HepG2 (cell line): ENCODE data around the gene SORD. TPM values are rescaled to one million over a fixed set of nuclear protein-coding genes. Genes with fewer than 3 reads are reported as not detected.

Experiments used
- ATAC-seq: fragments of 200-7000 bp; cut with Tn5 transposase; 3 replicates; pipeline ENCODE4 v1.9.1; 2020; ENCODE audit warnings: mild to moderate bottlenecking, moderate library complexity
- BruUV-seq: library from RNA; stranded (reverse); fragments of 400-500 nt; replicated peaks from 2 replicates; lab custom pipeline; 2021; lab: Mats Ljungman, UMichigan
- CTCF ChIA-PET: fragments of 300-600 bp; formaldehyde crosslinking; extraction: SDS; loops from one replicate; lab custom pipeline; 2021; ENCODE audit warnings: low total read pairs, inconsistent platforms, low intra/inter-chr PET ratio; lab: Yijun Ruan, JAX
- POLR2A ChIA-PET: fragments of 350-600 bp; sonication (Branson Sonifier 250); formaldehyde crosslinking; loops from one replicate; lab custom pipeline; 2020; ENCODE audit warnings: antibody characterized with exemption, inconsistent platforms; lab: Yijun Ruan, JAX
- DNase-seq: peaks from one replicate; pipeline ENCODE4 v3.0.0-alpha.2; 2015; ENCODE audit warnings: low spot score
- FAIRE-seq: peaks from 3 replicates; lab custom pipeline; 2011; peaks lifted over from hg19 to GRCh38; lab: Jason Lieb, UNC
- H2AFZ ChIP-seq: one replicate; pipeline ENCODE4 v1.6.1; 2011; ENCODE audit warnings: low read length, inconsistent platforms
- H3K27ac ChIP-seq: fragments of 300-600 bp; 3 replicates; pipeline ENCODE4 v1.8.0; 2011; ENCODE audit warnings: mixed run types, mild to moderate bottlenecking, mixed read lengths, low read length, inconsistent platforms; ENCODE audit not compliant: insufficient read depth; ENCODE audit errors: extremely low read length
- H3K27me3 ChIP-seq, 2 experiments: fragments of 200-600 bp in 1 of 2; 2 replicates in 1 of 2; 3 replicates in 1 of 2; pipeline versions ENCODE4 v1.6.0 to v1.8.0; 2011; ENCODE audit warnings: low read length in 2 of 2, mild to moderate bottlenecking in 2 of 2, moderate library complexity in 2 of 2, inconsistent platforms in 1 of 2; ENCODE audit not compliant: insufficient read depth in 2 of 2, control insufficient read depth in 1 of 2
- H3K36me3 ChIP-seq, 2 experiments: fragments of 200-600 bp in 1 of 2; replicated peaks in 1 of 2; 2 replicates in 1 of 2; 3 replicates in 1 of 2; pipeline versions ENCODE4 v1.5.1 to v1.8.0; 2011; ENCODE audit warnings: low read length in 2 of 2, inconsistent platforms in 1 of 2; ENCODE audit not compliant: insufficient read depth in 2 of 2, control insufficient read depth in 1 of 2
- H3K4me1 ChIP-seq: 2 replicates; pipeline ENCODE4 v1.5.1; 2012; ENCODE audit warnings: low read length, inconsistent platforms; ENCODE audit not compliant: insufficient read depth
- H3K4me2 ChIP-seq: 2 replicates; pipeline ENCODE4 v1.6.0; 2011; ENCODE audit warnings: low read depth, low read length, inconsistent platforms
- H3K4me3 ChIP-seq, 3 experiments: fragments of 200-600 bp in 1 of 3; sonication (generic), shearing (Covaris generic) in 1 of 3; replicated peaks in 1 of 3; 2 replicates each; pipeline ENCODE4 v1.5.1; 2011 to 2016; ENCODE audit warnings: low read length in 3 of 3, inconsistent platforms in 2 of 3, low read depth in 2 of 3, mild to moderate bottlenecking in 2 of 3, control low read depth in 1 of 3, mixed read lengths in 1 of 3; ENCODE audit not compliant: insufficient read depth in 1 of 3
- H3K79me2 ChIP-seq: one replicate; pipeline ENCODE4 v1.6.1; 2011; ENCODE audit warnings: low read length, inconsistent platforms; ENCODE audit not compliant: insufficient read depth
- H3K9ac ChIP-seq: 2 replicates; pipeline ENCODE4 v1.6.0; 2011; ENCODE audit warnings: mild to moderate bottlenecking, low read depth, low read length, inconsistent platforms; ENCODE audit not compliant: insufficient read depth
- H3K9me3 ChIP-seq: 2 replicates; pipeline ENCODE4 v1.5.1; 2012; ENCODE audit warnings: mild to moderate bottlenecking, low read length
- H4K20me1 ChIP-seq: 2 replicates; pipeline ENCODE4 v1.6.0; 2011; ENCODE audit warnings: inconsistent platforms, mild to moderate bottlenecking, low read length, moderate library complexity; ENCODE audit not compliant: insufficient read depth
- CEBPG ChIP-seq: IDR thresholded peaks from 2 replicates; pipeline ENCODE4 v1.6.1; 2016
- EP300 ChIP-seq, 3 experiments: sonication (generic) in 1 of 3; formaldehyde crosslinking in 1 of 3; IDR thresholded peaks; 2 replicates each; pipeline versions ENCODE4 v1.5.1 to v1.6.1; 2011 to 2020; ENCODE audit warnings: low read depth in 2 of 3, low read length in 2 of 3, borderline replicate concordance in 1 of 3, improper control_type of control experiment in 1 of 3, mild to moderate bottlenecking in 1 of 3, missing genetic modification reagents in 1 of 3, moderate library complexity in 1 of 3
- FOXA3 ChIP-seq: IDR thresholded peaks from 2 replicates; pipeline ENCODE4 v1.6.1; 2016; ENCODE audit warnings: missing genetic modification reagents, missing compliant biosample characterization
- HDAC1 ChIP-seq: sonication (generic); formaldehyde crosslinking; IDR thresholded peaks from 2 replicates; pipeline ENCODE4 v1.5.1; 2020; ENCODE audit warnings: mild to moderate bottlenecking, missing genetic modification reagents
- KDM1A ChIP-seq: IDR thresholded peaks from 2 replicates; pipeline ENCODE4 v1.6.1; 2016; ENCODE audit warnings: missing compliant biosample characterization
- RNF2 ChIP-seq: fragments of 450-650 bp; conservative IDR thresholded peaks from 2 replicates; pipeline ENCODE4 v1.6.1; 2016; ENCODE audit warnings: low read depth
- TBX2 ChIP-seq: sonication (generic); formaldehyde crosslinking; IDR thresholded peaks from 2 replicates; pipeline ENCODE4 v1.5.0; 2020; ENCODE audit warnings: missing genetic modification reagents, mild to moderate bottlenecking, borderline replicate concordance
- THRA ChIP-seq: sonication (generic); formaldehyde crosslinking; IDR thresholded peaks from 2 replicates; pipeline ENCODE4 v1.4.0; 2020; ENCODE audit warnings: missing genetic modification reagents, borderline replicate concordance
- ZFP36L2 ChIP-seq: sonication (generic); formaldehyde crosslinking; IDR thresholded peaks from 2 replicates; pipeline ENCODE4 v1.4.0; 2020; ENCODE audit warnings: missing genetic modification reagents
- ZNF280B ChIP-seq: sonication (generic); formaldehyde crosslinking; IDR thresholded peaks from 2 replicates; pipeline ENCODE4 v1.5.0; 2020; ENCODE audit warnings: missing genetic modification reagents, mild to moderate bottlenecking, borderline replicate concordance
- ZNF280D ChIP-seq: sonication (generic); formaldehyde crosslinking; IDR thresholded peaks from 2 replicates; pipeline ENCODE4 v1.5.1; 2020; ENCODE audit warnings: mild to moderate bottlenecking, missing genetic modification reagents
- WGBS: methylation state at CpG from one replicate; pipeline ENCODE4 v1.1.6; 2017; ENCODE audit warnings: low lambda C conversion rate; 5-methylcytosine and 5-hydroxymethylcytosine counted together
- in situ Hi-C: cut with HindIII; loops from 2 replicates; pipeline ENCODE4 v1.10.0; 2017; ENCODE audit warnings: low pct_unique_long_range_greater_than_20kb; ENCODE audit not compliant: extremely low pct_ligation_motif_present
- intact Hi-C: fragments of 100-400 bp; cut with micrococcal nuclease; formaldehyde crosslinking; loops from one replicate; pipeline ENCODE4 v1.10.0; 2022; ENCODE audit not compliant: unreplicated experiment
- polyA plus RNA-seq, 8 experiments: library from polyadenylated mRNA; depleted of rRNA in 3 of 8; stranded (reverse) in 7 of 8; unstranded in 1 of 8; fragments of >200 nt; fragmentation: Illumina TruSeq in 4 of 8; extraction: Trizol in 4 of 8; gene quantifications; 2 replicates each; pipeline versions ENCODE4 v1.2.1 to v1.2.3, GENCODE V29; 2011 to 2016; ENCODE audit warnings: low read depth in 4 of 8, missing spikeins in 1 of 8, mixed read lengths in 1 of 8; ENCODE audit not compliant: insufficient read depth in 1 of 8
- total RNA-seq, 5 experiments: library from RNA; depleted of rRNA; stranded (reverse); fragments of >200 nt; fragmentation: Illumina TruSeq; extraction: Trizol; gene quantifications; 2 replicates each; pipeline ENCODE4 v1.2.3, GENCODE V29; 2016; ENCODE audit warnings: low read depth in 1 of 5
- TF ChIP-seq, protein P1 (sequence below): sonication (generic); formaldehyde crosslinking; conservative IDR thresholded peaks from 2 replicates; pipeline ENCODE4 v1.4.0; 2020; ENCODE audit warnings: missing genetic modification reagents
- TF ChIP-seq, protein P2 (sequence below): IDR thresholded peaks from 2 replicates; pipeline ENCODE4 v1.4.0; 2020; ENCODE audit warnings: mild to moderate bottlenecking, missing genetic modification reagents

The SORD gene
- total and polyA plus RNA-seq, 2 of the 13 experiments (the other 11 are each of a cell fraction or from before 2014, with no cell fraction given) = 59.1 to 95.3 TPM

DNA sequence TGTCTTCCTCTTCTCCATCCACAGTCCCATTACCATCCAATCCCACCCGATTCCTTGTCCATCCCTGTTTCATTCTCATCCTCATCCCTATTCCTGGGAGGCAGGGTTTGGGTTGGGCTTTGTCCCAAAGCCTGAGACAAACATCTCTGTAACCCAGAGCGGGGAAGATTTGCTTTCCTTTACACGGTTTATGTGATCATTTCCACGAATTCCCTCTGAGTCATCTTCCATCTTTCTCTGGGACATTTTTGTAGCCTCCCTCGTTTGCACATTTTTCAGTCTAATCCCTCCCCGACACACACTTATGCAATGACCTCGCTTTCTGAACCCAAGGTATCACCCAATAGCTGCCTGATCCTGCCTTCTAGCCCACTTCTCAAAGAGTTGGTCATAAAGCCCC, 68.2 kb downstream of the SORD start:
- Histone ChIP-seq H3K4me2 (no peak overlapping the region), H3K9ac (no peak overlapping the region), H4K20me1 (no peaks in the 10 kb centered on the region), H3K27me3 (peaks cover 3 to 23% of the 10 kb centered on the region in 2 experiments; a peak in 4 of 5 replicates), H3K79me2 (no peaks in the 10 kb centered on the region), H3K9me3 (no peaks in the 10 kb centered on the region), H2AFZ (no peak overlapping the region), H3K27ac (no peak overlapping the region), H3K36me3 (no peaks in the 10 kb centered on the region), H3K4me3 (no peak overlapping the region), H3K4me1 (peaks cover 44% of the 10 kb centered on the region)
- DNase-seq = peak; percentile 50
- no peak for FAIRE-seq
- ChIA-PET POLR2A (no interaction called here), CTCF (no interaction called here)
- BruUV-seq = no TSS peak
- intact Hi-C loops = no loop called here
- 7% methylated on average over 7 of the region's 7 CpGs for WGBS
- peak; percentile 23 for ATAC-seq
- in situ Hi-C loops = no loop called here
- 0 out of 2 replicates have a peak, but pooled peaks have one; percentile 9 for TF ChIP-seq FOXA3 (CRISPR knock-in tag)
- TF ChIP-seq THRA (CRISPR knock-in tag) = no peak
- TF ChIP-seq, protein P1, sequence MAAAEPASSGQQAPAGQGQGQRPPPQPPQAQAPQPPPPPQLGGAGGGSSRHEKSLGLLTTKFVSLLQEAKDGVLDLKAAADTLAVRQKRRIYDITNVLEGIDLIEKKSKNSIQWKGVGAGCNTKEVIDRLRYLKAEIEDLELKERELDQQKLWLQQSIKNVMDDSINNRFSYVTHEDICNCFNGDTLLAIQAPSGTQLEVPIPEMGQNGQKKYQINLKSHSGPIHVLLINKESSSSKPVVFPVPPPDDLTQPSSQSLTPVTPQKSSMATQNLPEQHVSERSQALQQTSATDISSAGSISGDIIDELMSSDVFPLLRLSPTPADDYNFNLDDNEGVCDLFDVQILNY = no peak
- 0 out of 2 replicates have a peak, but pooled peaks have one; percentile 13 for TF ChIP-seq KDM1A (CRISPR knock-in tag)
- peak in 1 of 2 experiments; percentile 17; a peak in 1 of 4 replicates for TF ChIP-seq EP300 (IDR thresholded peaks at IDR 0.05; ENCODE audit: low read depth in 2 of 2, low read length in 2 of 2)
- no peak for TF ChIP-seq EP300 (CRISPR knock-in tag; IDR thresholded peaks at IDR 0.05; ENCODE audit: borderline replicate concordance)
- TF ChIP-seq HDAC1 (CRISPR knock-in tag) = no peak
- TF ChIP-seq CEBPG (CRISPR knock-in tag) = peak; percentile 34; the same call in 1 of the 2 replicates
- no peak for TF ChIP-seq ZFP36L2
- TF ChIP-seq, protein P2, sequence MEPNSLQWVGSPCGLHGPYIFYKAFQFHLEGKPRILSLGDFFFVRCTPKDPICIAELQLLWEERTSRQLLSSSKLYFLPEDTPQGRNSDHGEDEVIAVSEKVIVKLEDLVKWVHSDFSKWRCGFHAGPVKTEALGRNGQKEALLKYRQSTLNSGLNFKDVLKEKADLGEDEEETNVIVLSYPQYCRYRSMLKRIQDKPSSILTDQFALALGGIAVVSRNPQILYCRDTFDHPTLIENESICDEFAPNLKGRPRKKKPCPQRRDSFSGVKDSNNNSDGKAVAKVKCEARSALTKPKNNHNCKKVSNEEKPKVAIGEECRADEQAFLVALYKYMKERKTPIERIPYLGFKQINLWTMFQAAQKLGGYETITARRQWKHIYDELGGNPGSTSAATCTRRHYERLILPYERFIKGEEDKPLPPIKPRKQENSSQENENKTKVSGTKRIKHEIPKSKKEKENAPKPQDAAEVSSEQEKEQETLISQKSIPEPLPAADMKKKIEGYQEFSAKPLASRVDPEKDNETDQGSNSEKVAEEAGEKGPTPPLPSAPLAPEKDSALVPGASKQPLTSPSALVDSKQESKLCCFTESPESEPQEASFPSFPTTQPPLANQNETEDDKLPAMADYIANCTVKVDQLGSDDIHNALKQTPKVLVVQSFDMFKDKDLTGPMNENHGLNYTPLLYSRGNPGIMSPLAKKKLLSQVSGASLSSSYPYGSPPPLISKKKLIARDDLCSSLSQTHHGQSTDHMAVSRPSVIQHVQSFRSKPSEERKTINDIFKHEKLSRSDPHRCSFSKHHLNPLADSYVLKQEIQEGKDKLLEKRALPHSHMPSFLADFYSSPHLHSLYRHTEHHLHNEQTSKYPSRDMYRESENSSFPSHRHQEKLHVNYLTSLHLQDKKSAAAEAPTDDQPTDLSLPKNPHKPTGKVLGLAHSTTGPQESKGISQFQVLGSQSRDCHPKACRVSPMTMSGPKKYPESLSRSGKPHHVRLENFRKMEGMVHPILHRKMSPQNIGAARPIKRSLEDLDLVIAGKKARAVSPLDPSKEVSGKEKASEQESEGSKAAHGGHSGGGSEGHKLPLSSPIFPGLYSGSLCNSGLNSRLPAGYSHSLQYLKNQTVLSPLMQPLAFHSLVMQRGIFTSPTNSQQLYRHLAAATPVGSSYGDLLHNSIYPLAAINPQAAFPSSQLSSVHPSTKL = peak; percentile 50
- TF ChIP-seq RNF2 = no peak
- TF ChIP-seq TBX2 (CRISPR knock-in tag) = no peak
- TF ChIP-seq ZNF280D = no peak
- TF ChIP-seq ZNF280B = no peak
